Measurements from ENCODE around the gene APOA5. TPM values are rescaled to one million over a fixed set of nuclear protein-coding genes. Genes with fewer than 3 reads are reported as not detected.
"Not testable (repeated sequence)": the region's sequence is repeated elsewhere in the genome, so short reads cannot be mapped to it uniquely, and the experiment has no call there.

The APOA5 gene
- not detected for polyA plus RNA-seq (ENCODE audit: insufficient read length)
- long read RNA-seq, donor 1: 0 reads
- long read RNA-seq, donor 2: 0 reads
- long read RNA-seq, donor 3: 0 reads
- long read RNA-seq, donor 4: 0 reads
- long read RNA-seq, donor 5: 0 reads
- long read RNA-seq, donor 6: 0 reads
- long read RNA-seq, donor 7: 0 reads
- long read RNA-seq, donor 8: 0 reads

GRCh38 chr11:116791813-116792143 is at the start of gene APOA5:
Gene APOA5, minus strand, starts transcription at chr11:116791879. Its CDS starts 19 bp downstream, at chr11:116791860.
- no peak for DNase-seq

GRCh38 chr11:116840746-116841296 is 49.1 kb upstream of the APOA5 start:
- DNase-seq: no peak

DNA sequence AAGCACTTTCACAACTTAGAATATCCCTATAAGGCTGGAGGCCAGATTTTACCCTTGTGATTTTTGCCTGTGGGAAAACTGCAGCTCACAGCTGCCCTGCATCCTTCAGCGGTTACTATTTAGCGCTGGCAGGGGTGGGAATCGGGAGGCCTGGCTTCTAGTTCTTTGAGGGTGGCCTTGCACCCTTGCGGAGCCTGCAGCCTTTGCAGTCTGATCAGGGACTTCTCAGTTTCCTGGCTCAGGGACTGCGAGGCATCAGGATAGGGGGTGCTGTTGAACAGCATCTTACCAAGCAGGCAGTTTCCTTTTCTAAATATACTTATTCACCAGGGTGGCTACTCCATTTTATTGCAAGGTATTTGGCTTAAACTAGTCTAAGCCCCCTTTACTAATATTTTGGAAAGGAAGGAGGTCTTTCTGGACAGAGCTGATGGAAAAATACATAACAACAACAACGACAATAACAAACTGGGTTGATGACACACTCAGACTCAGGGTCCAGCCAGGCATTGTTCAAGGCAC is 48.6 kb upstream of the APOA5 start:
- DNase-seq: no peak

- DNase-seq: no peak
These were observed 46.8 kb upstream of the APOA5 start for GRCh38 chr11:116838321-116839084.

DNA sequence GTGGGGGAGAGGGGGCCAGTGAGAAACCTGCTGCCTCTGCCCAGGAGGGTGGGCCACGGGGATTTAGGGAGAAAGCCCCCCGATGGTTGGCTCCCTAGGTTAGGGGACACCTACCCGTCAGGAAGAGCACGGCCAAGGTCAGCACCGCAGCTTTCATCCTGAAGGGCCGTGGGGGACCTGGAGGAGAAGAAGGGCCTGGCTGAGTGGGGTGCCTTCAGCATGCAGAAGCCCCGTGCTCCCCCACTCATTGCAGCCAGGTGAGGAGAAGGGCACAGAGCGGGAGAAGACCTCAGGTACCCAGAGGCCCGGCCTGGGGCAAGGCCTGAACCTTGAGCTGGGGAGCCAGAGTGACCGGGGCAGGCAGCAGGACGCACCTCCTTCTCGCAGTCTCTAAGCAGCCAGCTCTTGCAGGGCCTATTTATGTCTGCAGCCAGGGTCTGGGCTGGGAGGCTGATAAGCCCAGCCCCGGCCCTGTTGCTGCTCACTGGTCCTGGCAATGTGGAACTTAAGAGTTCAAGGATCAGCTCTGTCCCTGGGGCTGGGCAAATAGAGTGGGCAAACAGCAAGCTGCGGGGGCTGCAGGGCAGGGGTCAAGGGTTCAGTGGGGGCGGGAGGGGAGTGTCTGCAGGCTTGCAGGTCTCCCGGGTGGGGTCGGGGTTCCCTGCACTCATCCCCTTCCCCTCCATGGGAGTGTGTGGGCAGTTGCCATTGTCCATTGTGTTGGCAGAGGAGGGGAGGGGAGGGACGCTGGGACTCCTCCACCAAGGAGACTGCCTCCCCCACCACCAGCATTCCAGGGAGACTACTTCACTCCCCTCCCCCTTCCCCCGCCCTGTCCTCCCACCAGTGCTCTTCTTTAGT is 45.8 kb upstream of the APOA5 start, which contains the start of gene APOA1:
TSS of gene APOA1 (minus strand) at position 392 of the 861 bp plus-strand sequence. CDS start at position 157, 235 bp downstream.
- peak; percentile 30 for DNase-seq

DNA sequence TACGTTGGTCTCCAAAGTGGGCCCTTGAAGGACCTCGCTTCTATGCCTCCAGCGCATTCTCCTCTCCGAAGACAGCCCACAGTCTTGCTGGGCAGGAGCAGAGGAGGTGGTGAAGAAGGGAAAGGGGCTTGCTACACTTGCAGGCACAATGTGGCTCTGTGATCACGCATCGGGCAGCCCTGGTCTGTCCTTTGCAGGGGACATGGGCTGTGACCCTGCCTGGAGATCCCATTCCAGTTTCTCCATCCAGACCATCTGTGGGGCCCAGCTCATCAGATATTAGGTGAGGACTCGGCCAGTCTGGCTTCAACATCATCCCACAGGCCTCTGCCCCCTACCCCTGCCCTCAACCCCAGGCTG is 44.9 kb upstream of the APOA5 start:
- DNase-seq: no peak

DNA sequence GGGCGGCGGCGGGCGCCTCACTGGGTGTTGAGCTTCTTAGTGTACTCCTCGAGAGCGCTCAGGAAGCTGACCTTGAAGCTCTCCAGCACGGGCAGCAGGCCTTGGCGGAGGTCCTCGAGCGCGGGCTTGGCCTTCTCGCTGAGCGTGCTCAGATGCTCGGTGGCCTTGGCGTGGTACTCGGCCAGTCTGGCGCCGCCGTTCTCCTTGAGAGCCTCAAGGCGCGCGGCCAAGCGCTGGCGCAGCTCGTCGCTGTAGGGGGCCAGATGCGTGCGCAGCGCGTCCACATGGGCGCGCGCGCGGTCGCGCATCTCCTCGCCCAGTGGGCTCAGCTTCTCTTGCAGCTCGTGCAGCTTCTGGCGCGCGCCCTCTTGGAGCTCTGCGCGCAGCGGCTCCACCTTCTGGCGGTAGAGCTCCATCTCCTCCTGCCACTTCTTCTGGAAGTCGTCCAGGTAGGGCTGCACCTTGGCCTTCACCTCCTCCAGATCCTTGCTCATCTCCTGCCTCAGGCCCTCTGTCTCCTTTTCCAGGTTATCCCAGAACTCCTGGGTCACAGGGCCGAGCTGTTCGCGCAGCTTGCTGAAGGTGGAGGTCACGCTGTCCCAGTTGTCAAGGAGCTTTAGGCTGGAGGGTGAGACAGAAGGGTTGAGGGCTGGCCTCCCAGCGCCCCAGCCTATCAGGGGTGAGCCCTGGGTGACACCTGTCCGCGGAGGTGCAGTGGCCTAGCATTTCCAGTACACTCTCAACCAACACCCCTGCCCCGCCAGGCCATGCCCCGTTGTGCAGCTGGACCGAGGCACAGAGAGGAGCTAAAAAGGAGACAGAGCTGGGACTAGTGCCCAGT is 44.3 kb upstream of the APOA5 start:
- DNase-seq: peak; percentile 92

DNA sequence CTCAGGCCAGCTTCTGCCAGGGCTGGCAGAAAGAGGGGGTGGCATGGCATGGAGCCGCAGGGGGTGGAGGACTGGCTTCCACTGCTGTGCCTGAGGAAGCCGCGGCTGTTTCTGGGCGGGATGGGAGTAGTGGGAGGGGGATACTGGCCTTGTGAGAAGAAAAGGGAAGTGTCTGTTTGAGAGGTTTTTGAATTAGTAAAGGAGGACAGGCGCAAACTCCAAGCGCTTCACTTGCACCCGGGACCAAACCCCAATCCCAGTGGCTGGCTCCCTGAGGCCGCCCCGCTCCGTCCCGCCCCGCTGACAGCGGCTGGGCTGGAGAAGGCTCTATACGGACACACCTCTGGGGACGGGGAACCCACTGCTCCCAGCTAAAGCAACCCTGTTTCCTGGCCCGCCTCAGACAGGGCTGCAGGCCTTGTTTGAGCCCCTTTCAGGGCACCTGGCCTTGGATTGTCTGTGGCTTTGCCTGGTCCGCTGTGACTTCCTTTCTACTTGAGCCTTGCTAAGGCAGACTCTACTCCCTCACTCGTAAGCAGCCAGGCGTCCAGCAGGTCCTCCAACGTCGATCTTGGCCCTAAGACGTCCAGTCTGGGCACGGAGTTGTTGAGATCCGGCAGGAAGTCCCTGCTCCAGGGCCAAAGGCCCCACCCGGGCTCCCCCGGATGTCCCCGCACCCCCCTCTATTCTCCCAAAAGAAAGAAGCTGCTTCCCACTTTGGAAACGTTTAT is 43.5 kb upstream of the APOA5 start:
- DNase-seq: no peak

DNA sequence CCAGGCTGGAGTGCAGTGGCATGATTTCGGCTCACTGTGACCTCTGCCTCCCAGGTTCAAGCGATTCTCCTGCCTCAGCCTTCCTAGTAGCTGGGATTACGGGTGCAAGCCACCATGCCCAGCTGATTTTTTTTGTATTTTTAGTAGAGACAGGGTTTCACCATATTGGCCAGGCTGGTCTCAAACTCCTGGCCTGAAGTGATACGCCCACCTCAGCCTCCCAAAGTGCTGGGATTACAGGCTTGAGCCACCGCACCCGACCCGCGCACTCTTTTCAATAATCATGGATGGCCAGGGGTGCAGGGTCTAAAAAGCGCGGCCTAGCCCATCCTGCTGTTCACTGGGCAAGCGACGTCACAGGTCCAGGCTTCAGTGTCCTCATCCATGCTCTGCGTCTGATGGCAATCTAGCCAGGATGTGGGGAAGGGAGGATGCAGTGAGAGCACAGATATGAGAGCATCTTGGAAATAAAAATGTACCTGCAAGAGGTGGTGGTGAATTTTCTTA is 42.9 kb upstream of the APOA5 start:
- not testable (repeated sequence) for DNase-seq

- no peak for DNase-seq
These were observed 42.3 kb upstream of the APOA5 start for GRCh38 chr11:116833816-116834534.

DNA sequence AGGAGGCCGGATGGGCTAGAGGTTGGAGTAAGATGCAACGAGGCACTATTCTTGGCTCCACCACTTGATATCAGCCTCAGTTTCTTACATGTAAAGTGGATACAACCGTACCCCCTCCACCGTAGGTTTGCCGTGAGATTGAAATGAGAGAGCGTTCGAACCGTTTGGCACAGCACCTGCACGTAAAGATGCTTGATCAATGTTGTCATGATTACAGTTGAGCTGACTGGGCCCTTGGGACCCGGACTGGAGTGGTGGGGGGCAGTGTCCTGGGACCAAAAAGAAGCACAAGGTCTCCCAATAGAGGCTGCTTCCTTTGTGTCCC is 41.8 kb upstream of the APOA5 start:
- no peak for DNase-seq

GRCh38 chr11:116832350-116833290 is 40.9 kb upstream of the APOA5 start:
- DNase-seq: no peak

- no peak for DNase-seq
These were observed 40.2 kb upstream of the APOA5 start for GRCh38 chr11:116831790-116832349.

DNA sequence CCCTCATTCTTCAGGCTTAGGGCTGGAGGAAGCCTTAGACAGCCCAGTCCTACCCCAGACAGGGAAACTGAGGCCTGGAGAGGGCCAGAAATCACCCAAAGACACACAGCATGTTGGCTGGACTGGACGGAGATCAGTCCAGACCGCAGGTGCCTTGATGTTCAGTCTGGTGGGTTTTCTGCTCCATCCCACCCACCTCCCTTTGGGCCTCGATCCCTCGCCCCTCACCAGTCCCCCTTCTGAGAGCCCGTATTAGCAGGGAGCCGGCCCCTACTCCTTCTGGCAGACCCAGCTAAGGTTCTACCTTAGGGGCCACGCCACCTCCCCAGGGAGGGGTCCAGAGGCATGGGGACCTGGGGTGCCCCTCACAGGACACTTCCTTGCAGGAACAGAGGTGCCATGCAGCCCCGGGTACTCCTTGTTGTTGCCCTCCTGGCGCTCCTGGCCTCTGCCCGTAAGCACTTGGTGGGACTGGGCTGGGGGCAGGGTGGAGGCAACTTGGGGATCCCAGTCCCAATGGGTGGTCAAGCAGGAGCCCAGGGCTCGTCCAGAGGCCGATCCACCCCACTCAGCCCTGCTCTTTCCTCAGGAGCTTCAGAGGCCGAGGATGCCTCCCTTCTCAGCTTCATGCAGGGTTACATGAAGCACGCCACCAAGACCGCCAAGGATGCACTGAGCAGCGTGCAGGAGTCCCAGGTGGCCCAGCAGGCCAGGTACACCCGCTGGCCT is 38.7 kb upstream of the APOA5 start:
- DNase-seq: no peak

- DNase-seq: no peak
These were observed 38.0 kb upstream of the APOA5 start, which contains the start of gene APOC3 for GRCh38 chr11:116829525-116830183. Gene APOC3, plus strand, starts transcription at chr11:116829907. Its CDS starts 676 bp downstream, at chr11:116830583.

DNA sequence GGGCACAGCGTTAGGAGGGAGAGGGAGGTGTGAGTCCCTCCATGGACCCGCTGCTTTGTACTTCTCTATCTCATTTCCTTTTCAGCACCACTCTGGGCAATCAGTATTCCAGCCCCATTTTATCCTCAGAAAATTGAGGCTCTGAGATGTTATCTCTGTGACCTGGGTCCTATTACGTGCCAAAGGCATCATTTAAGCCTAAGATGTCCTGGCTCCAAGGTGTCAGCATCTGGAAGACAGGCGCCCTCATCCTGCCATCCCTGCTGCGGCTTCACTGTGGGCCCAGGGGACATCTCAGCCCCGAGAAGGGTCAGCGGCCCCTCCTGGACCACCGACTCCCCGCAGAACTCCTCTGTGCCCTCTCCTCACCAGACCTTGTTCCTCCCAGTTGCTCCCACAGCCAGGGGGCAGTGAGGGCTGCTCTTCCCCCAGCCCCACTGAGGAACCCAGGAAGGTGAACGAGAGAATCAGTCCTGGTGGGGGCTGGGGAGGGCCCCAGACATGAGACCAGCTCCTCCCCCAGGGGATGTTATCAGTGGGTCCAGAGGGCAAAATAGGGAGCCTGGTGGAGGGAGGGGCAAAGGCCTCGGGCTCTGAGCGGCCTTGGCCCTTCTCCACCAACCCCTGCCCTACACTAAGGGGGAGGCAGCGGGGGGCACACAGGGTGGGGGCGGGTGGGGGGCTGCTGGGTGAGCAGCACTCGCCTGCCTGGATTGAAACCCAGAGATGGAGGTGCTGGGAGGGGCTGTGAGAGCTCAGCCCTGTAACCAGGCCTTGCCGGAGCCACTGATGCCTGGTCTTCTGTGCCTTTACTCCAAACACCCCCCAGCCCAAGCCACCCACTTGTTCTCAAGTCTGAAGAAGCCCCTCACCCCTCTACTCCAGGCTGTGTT is 37.2 kb upstream of the APOA5 start:
- no peak for DNase-seq

Data from left kidney (tissue), 8 donors.